B cell (primary cell): Measurements from ENCODE around the gene TRIO. TPM values are rescaled to one million over a fixed set of nuclear protein-coding genes. Genes with fewer than 3 reads are reported as not detected.
A peak's percentile ranks its signal among the peaks of the same experiment; 100 is the strongest.

Experiments used
- ATAC-seq: fragments of 200-7000 bp; cut with Tn5 transposase; one replicate; pipeline ENCODE4 v1.10.0; 2021; ENCODE audit warnings: low read depth, mild to moderate bottlenecking, moderate number of reproducible peaks, moderate library complexity
- CTCF ChIA-PET: fragments of 350-600 bp; sonication (Branson Sonifier 250); formaldehyde crosslinking; loops from one replicate; lab custom pipeline; 2021; ENCODE audit warnings: antibody characterized with exemption, inconsistent platforms; lab: Charles Lee
- POLR2A ChIA-PET: fragments of 350-600 bp; sonication (Branson Sonifier 250); formaldehyde crosslinking; loops from one replicate; lab custom pipeline; 2021; ENCODE audit warnings: antibody characterized with exemption; lab: Charles Lee
- DNase-seq: peaks from one replicate; pipeline ENCODE4 v3.0.0; 2013
- H2AFZ ChIP-seq: 2 replicates; pipeline ENCODE4 v1.6.1; 2012; ENCODE audit warnings: mild to moderate bottlenecking, low read depth, low read length; ENCODE audit not compliant: insufficient read depth, poor library complexity, severe bottlenecking
- H3K27ac ChIP-seq, 2 donors: 1 replicate in 1 of 2; 2 replicates in 1 of 2; pipeline ENCODE4 v1.5.1; 2012 to 2013; ENCODE audit warnings: low read length in 2 of 2, mild to moderate bottlenecking in 2 of 2, moderate library complexity in 1 of 2
- H3K27me3 ChIP-seq, 4 experiments: fragments of 200-600 bp in 1 of 4; sonication (generic) in 1 of 4; replicated peaks in 1 of 4; 1 replicate in 2 of 4; 2 replicates in 2 of 4; pipeline versions ENCODE4 v1.6.1 to v1.7.0; 2013 to 2016; ENCODE audit warnings: low read length in 3 of 4, mild to moderate bottlenecking in 2 of 4, mixed read lengths in 1 of 4, moderate library complexity in 1 of 4; ENCODE audit not compliant: insufficient read depth in 4 of 4, control insufficient read depth in 3 of 4; ENCODE audit errors: control extremely low read depth in 1 of 4
- H3K36me3 ChIP-seq, 2 experiments: replicated peaks in 1 of 2; 1 replicate in 1 of 2; 2 replicates in 1 of 2; pipeline versions ENCODE4 v1.6.1 to v1.7.1; 2013; ENCODE audit warnings: low read length in 1 of 2; ENCODE audit not compliant: insufficient read depth in 2 of 2, control insufficient read depth in 1 of 2; ENCODE audit errors: control extremely low read depth in 1 of 2, extremely low read depth in 1 of 2
- H3K4me1 ChIP-seq, 2 donors: fragments of 200-600 bp in 1 of 2; sonication (generic) in 1 of 2; 1 replicate in 1 of 2; 2 replicates in 1 of 2; pipeline versions ENCODE4 v1.5.1 to v1.6.1; 2013 to 2017; ENCODE audit warnings: low read length in 2 of 2; ENCODE audit not compliant: control insufficient read depth in 2 of 2, insufficient read depth in 2 of 2
- H3K4me2 ChIP-seq: replicated peaks from 2 replicates; pipeline ENCODE3; 2012; ENCODE audit warnings: mild to moderate bottlenecking, low read depth, low read length; ENCODE audit not compliant: poor library complexity, severe bottlenecking
- H3K4me3 ChIP-seq, 5 experiments: fragments of 200-600 bp in 1 of 5; sonication (generic) in 1 of 5; 1 replicate in 3 of 5; 2 replicates in 2 of 5; pipeline versions ENCODE4 v1.5.1 to v1.7.0; 2011 to 2016; ENCODE audit warnings: low read length in 4 of 5, mild to moderate bottlenecking in 4 of 5, low read depth in 2 of 5, control low read depth in 1 of 5, moderate library complexity in 1 of 5; ENCODE audit not compliant: insufficient read depth in 1 of 5; ENCODE audit errors: control extremely low read depth in 1 of 5, extremely low read depth in 1 of 5
- H3K79me2 ChIP-seq: fragments of 200-600 bp; sonication (generic); one replicate; pipeline ENCODE4 v1.6.0; 2016; ENCODE audit warnings: low read length; ENCODE audit not compliant: control insufficient read depth, insufficient read depth
- H3K9ac ChIP-seq: fragments of 200-600 bp; sonication (generic); 2 replicates; pipeline ENCODE4 v1.6.1; 2017; ENCODE audit warnings: mild to moderate bottlenecking, low read length, moderate library complexity
- H3K9me3 ChIP-seq, 3 donors: one replicate each; pipeline versions ENCODE4 v1.6.1 to v1.7.1; 2013; ENCODE audit warnings: low read length in 2 of 3; ENCODE audit not compliant: control insufficient read depth in 2 of 3, insufficient read depth in 1 of 3; ENCODE audit errors: control extremely low read depth in 1 of 3
- H4K20me1 ChIP-seq: 2 replicates; pipeline ENCODE4 v1.6.0; 2012; ENCODE audit warnings: mild to moderate bottlenecking, low read length; ENCODE audit not compliant: insufficient read depth, control insufficient read depth, poor library complexity, severe bottlenecking
- H3K27ac Mint-ChIP-seq: one replicate; pipeline ENCODE4 v1.8.0; 2021; ENCODE audit warnings: mixed read lengths
- H3K27me3 Mint-ChIP-seq: one replicate; pipeline ENCODE4 v1.8.0; 2021; ENCODE audit warnings: mixed read lengths
- H3K4me1 Mint-ChIP-seq: one replicate; pipeline ENCODE4 v1.8.0; 2021; ENCODE audit warnings: mixed read lengths
- H3K4me3 Mint-ChIP-seq: one replicate; pipeline ENCODE4 v1.8.0; 2021; ENCODE audit warnings: mixed read lengths
- H3K9me3 Mint-ChIP-seq: one replicate; pipeline ENCODE4 v1.8.0; 2022; ENCODE audit warnings: mixed read lengths; ENCODE audit not compliant: insufficient read depth
- EZH2 ChIP-seq: IDR thresholded peaks from 2 replicates; pipeline ENCODE4 v1.6.1; 2012; ENCODE audit warnings: borderline replicate concordance, low read depth, mild to moderate bottlenecking, moderate library complexity, low read length; ENCODE audit not compliant: insufficient read depth, poor library complexity, severe bottlenecking
- WGBS: methylation state at CpG from one replicate; pipeline ENCODE4 v1.1.5; 2013; ENCODE audit warnings: missing lambda C conversion rate; ENCODE audit not compliant: insufficient coverage; 5-methylcytosine and 5-hydroxymethylcytosine counted together
- intact Hi-C: fragments of 100-400 bp; cut with micrococcal nuclease; formaldehyde crosslinking; loops from one replicate; pipeline ENCODE4 v1.10.0; 2022
- polyA plus RNA-seq: library from polyadenylated mRNA; depleted of rRNA; stranded (reverse); fragments of >200 nt; gene quantifications from 2 replicates; pipeline ENCODE4 v1.2.3, GENCODE V29; 2012
- total RNA-seq, 2 donors: library from RNA; stranded (reverse); fragments of 120-200 nt in 1 of 2; gene quantifications; 1 replicate in 1 of 2; 2 replicates in 1 of 2; pipeline versions ENCODE4 v1.2.3 to v1.2.4, GENCODE V29; 2013 to 2022
- TF ChIP-seq, protein P1 (sequence below): fragments of 200-600 bp; IDR thresholded peaks from one replicate; pipeline ENCODE4 v1.8.0; 2022; ENCODE audit warnings: antibody characterized with exemption, mild to moderate bottlenecking

TRIO gene
- total and polyA plus RNA-seq, 2 donors (not counting 1 experiment from before 2014, with no cell fraction given): 90.5 to 479 TPM

DNA sequence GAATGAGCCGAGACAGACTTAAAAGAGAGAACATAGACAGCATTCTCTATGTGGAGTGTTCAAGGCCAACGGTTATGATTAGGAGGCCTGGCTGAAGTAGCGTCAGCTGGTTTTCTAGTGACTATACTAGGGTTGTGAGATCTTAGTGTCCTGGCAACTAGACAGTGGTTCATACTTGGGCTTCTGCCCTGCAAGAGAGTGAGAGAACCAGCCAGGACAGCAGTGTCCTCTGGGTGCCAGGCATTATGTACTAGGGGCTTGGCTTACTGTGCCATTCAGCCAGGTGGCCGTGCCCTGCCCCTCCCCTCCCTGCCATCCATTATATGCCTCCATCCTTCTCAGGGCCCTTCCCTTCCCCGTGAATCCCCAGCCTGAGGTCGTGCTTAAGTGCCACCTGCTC, 56.8 kb downstream of the TRIO start:
- H3K4me3 ChIP-seq: no peak overlapping the region
- no peak overlapping the region for H3K4me2 ChIP-seq
- DNase-seq (no peak), ATAC-seq (no peak)
- H3K27me3 Mint-ChIP-seq: no peaks in the 10 kb centered on the region
- peaks cover 23 to 28% of the 10 kb centered on the region in 2 donors for H3K4me1 ChIP-seq
- H3K4me1 Mint-ChIP-seq: peaks cover 77% of the 10 kb centered on the region
- peak overlapping the region; percentile 62 for H3K27ac Mint-ChIP-seq
- intact Hi-C loops: no loop called here
- no peak overlapping the region for H3K4me3 Mint-ChIP-seq
- 69% methylated on average over 6 of the region's 6 CpGs for WGBS
- TF ChIP-seq, protein P1, sequence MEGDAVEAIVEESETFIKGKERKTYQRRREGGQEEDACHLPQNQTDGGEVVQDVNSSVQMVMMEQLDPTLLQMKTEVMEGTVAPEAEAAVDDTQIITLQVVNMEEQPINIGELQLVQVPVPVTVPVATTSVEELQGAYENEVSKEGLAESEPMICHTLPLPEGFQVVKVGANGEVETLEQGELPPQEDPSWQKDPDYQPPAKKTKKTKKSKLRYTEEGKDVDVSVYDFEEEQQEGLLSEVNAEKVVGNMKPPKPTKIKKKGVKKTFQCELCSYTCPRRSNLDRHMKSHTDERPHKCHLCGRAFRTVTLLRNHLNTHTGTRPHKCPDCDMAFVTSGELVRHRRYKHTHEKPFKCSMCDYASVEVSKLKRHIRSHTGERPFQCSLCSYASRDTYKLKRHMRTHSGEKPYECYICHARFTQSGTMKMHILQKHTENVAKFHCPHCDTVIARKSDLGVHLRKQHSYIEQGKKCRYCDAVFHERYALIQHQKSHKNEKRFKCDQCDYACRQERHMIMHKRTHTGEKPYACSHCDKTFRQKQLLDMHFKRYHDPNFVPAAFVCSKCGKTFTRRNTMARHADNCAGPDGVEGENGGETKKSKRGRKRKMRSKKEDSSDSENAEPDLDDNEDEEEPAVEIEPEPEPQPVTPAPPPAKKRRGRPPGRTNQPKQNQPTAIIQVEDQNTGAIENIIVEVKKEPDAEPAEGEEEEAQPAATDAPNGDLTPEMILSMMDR: no peak
- no peak for TF ChIP-seq EZH2
- no peaks in the 10 kb centered on the region for H3K36me3 ChIP-seq
- no peak overlapping the region for H3K9ac ChIP-seq
- H3K9me3 Mint-ChIP-seq: no peaks in the 10 kb centered on the region
- H2AFZ ChIP-seq: no peak overlapping the region
- no peaks in the 10 kb centered on the region for H3K27me3 ChIP-seq
- H3K9me3 ChIP-seq: no peaks in the 10 kb centered on the region
- peaks cover 53% of the 10 kb centered on the region for H4K20me1 ChIP-seq
- H3K79me2 ChIP-seq: peaks cover 89% of the 10 kb centered on the region
- CTCF ChIA-PET: interaction anchor here (0.7 to 1.6 kb wide), 4 partner anchors 9 to 72 kb away, joined by 3 to 4 read pairs (median 3); no protein-coding TSS in a partner anchor
- H3K27ac ChIP-seq: no peak overlapping the region
- POLR2A ChIA-PET: no interaction called here

DNA sequence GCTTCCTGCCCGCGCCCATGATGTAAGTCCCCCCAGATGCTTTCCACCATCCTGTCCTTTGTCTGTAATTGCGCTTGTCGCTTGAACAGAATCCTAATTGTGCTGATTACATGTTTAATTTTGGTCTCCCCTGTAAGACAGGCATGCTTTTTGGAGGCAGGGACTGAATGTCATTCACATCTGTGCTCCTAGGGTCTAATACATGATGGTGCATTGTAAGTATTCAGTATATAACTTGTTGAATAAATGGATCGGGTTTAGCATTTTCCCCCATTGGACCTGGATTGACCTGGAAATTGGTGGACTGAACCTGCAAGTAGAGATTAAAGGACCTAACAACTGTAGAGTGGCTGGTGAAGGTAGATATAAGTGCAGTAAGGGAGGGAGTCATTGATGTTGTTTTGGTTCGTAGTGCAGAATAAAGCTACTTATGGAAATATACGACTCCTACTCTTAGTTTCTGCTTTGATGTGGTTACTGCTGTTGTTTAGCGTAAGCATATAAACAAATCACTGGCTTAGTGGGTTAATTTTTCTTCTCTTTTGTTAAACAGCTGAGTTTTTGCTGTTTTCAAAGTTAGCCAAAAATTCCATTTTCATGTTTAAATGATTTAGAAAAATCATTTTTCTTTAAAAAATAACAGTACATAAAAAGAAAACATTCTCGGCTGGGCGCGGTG, 57.3 kb downstream of the TRIO start:
- Histone ChIP-seq H3K36me3 (no peaks in the 10 kb centered on the region), H3K4me2 (no peak overlapping the region), H3K27me3 (no peaks in the 10 kb centered on the region), H3K4me3 (no peak overlapping the region), H3K9me3 (no peaks in the 10 kb centered on the region), H3K27ac (no peak overlapping the region), H3K4me1 (peaks cover 26 to 33% of the 10 kb centered on the region in 2 donors), H4K20me1 (peaks cover 52% of the 10 kb centered on the region), H2AFZ (no peak overlapping the region), H3K9ac (no peak overlapping the region), H3K79me2 (peaks cover 89% of the 10 kb centered on the region)
- intact Hi-C loops: no loop called here
- 100% methylated on average over 4 of the region's 11 CpGs for WGBS
- no peaks in the 10 kb centered on the region for H3K27me3 Mint-ChIP-seq
- ATAC-seq: no peak
- TF ChIP-seq, protein P1: no peak
- no peak for TF ChIP-seq EZH2
- H3K4me3 Mint-ChIP-seq: no peak overlapping the region
- DNase-seq: no peak
- peak overlapping the region; percentile 62 for H3K27ac Mint-ChIP-seq
- CTCF ChIA-PET: interaction anchor here (1.6 kb wide), 1 partner anchor 70 kb away, joined by 4 read pairs; no protein-coding TSS in a partner anchor
- peaks cover 78% of the 10 kb centered on the region for H3K4me1 Mint-ChIP-seq
- H3K9me3 Mint-ChIP-seq: no peaks in the 10 kb centered on the region
- POLR2A ChIA-PET: no interaction called here
